Right lobe of liver (tissue), 6 donors: ENCODE data around the gene CACNA2D2. TPM values are rescaled to one million over a fixed set of nuclear protein-coding genes. Genes with fewer than 3 reads are reported as not detected.

Experiments
- ATAC-seq, 4 donors: fragments of 200-7000 bp; cut with Tn5 transposase; one replicate each; pipeline ENCODE4 v1.9.1; 2020; ENCODE audit warnings: mild to moderate bottlenecking in 4 of 4, moderate library complexity in 4 of 4
- DNase-seq, 3 donors: peaks; one replicate each; pipeline ENCODE4 v3.0.0-alpha.2; 2020
- H3K27ac ChIP-seq, 3 donors: fragments of 200-600 bp; one replicate each; pipeline ENCODE4 v1.8.0; 2022
- H3K27me3 ChIP-seq, 2 donors: fragments of 200-600 bp; one replicate each; pipeline ENCODE4 v1.8.0; 2022
- H3K36me3 ChIP-seq, 4 donors: fragments of 200-600 bp; sonication (generic) in 1 of 4; one replicate each; pipeline versions ENCODE4 v1.5.1 to v1.8.0; 2017 to 2022; ENCODE audit warnings: control low read depth in 1 of 4
- H3K4me1 ChIP-seq, 4 donors: fragments of 200-600 bp; sonication (generic) in 1 of 4; one replicate each; pipeline versions ENCODE4 v1.5.1 to v1.8.0; 2017 to 2022; ENCODE audit warnings: control low read depth in 1 of 4
- H3K4me3 ChIP-seq, 3 donors: fragments of 200-600 bp; one replicate each; pipeline ENCODE4 v1.8.0; 2022
- H3K9me3 ChIP-seq, 4 donors: fragments of 200-600 bp; sonication (generic) in 1 of 4; one replicate each; pipeline versions ENCODE4 v1.5.1 to v1.8.0; 2017 to 2022; ENCODE audit warnings: control low read depth in 1 of 4
- POLR2A ChIP-seq: fragments of 450-650 bp; IDR thresholded peaks from one replicate; pipeline ENCODE4 v1.6.1; 2017; ENCODE audit warnings: antibody characterized with exemption, mild to moderate bottlenecking
- WGBS: methylation state at CpG from one replicate; pipeline ENCODE4 v1.1.6; 2018; ENCODE audit warnings: low coverage, low lambda C conversion rate; ENCODE audit not compliant: insufficient coverage; ENCODE audit errors: missing lambda C conversion rate; 5-methylcytosine and 5-hydroxymethylcytosine counted together
- intact Hi-C, 2 donors: fragments of 100-400 bp; cut with DNase I; formaldehyde crosslinking; loops; one replicate each; pipeline versions ENCODE4 v1.11.2 to v1.14.1; 2022
- total RNA-seq, 6 experiments: library from RNA; depleted of rRNA in 2 of 6; stranded (reverse); fragments of >200 nt in 2 of 6; fragmentation: NEBNext Ultra II Directional in 3 of 6; extraction: Animal tissue kit (Norgen Biotek cat#: 25700) in 3 of 6; gene quantifications; one replicate each; pipeline versions ENCODE4 v1.1.0 to v1.2.4, GENCODE V29; 2016 to 2023
- TF ChIP-seq, protein P1 (sequence below), 4 donors: fragments of 200-600 bp in 3 of 4; fragments of 450-650 bp in 1 of 4; IDR thresholded peaks; one replicate each; pipeline versions ENCODE4 v1.5.1 to v1.8.0; 2016 to 2022; ENCODE audit warnings: antibody characterized with exemption in 4 of 4, mild to moderate bottlenecking in 2 of 4
- donor health status: DM: no; HTN: yes; CAD: no.
- donor health status: DM: no; HTN: no; CAD: no.
- donor health status: DM: no; HTN: no; CAD: no.
- donor health status: DM: no; HTN: yes; CAD: no.
- donor health status: DM: no; HTN: yes; CAD: no.

CACNA2D2 gene
- total RNA-seq, 6 experiments from 2014 or later = 0.06 to 0.39 (median 0.26) TPM; not detected in 1

DNA sequence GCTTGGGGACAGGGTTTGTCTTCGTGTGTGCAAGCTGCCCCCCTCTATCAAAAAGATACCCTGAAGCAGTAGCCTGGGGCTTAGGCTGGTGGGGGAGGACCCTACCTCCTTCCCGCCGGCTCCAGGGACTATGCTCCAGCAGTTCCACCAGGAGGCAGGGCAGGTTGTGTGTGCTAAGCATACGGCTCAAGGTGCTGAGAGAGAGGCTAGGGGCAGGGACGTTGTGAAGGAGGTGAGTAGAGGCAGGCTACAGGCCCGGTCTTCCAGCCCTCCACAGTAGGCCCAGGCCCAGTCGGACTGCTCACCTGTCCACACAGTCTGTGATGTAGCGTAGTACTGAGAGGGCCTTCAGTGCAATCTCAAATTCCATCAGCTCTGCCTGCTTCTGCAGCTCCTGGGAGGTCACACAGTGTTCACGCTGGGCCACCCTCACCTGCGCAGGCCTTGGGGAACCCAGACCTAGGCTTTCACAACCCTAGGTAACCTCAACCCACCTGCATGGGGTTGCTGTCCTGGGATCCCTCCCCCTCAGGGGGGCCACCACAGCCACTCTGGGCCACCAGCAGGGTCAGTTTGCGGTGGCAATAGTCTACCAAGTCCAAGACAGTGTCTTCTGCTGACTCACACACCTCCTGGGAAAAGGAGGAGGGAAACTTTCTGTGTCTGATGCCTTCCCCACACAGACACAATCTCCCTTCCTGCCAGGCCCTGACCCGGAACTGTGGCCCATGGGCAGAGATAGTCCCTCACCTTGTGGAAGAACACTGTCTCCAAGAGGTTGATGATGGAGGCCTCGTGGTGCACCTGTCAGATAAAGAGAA lies 160.4 kb downstream of the CACNA2D2 start:
- Histone ChIP-seq H3K9me3 (no peaks in the 10 kb centered on the region), H3K4me1 (peaks cover 0 to 19% (median 0%) of the 10 kb centered on the region in 4 donors), H3K27me3 (no peaks in the 10 kb centered on the region), H3K27ac (no peak overlapping the region), H3K36me3 (no peaks in the 10 kb centered on the region), H3K4me3 (no peak overlapping the region)
- TF ChIP-seq, protein P1, sequence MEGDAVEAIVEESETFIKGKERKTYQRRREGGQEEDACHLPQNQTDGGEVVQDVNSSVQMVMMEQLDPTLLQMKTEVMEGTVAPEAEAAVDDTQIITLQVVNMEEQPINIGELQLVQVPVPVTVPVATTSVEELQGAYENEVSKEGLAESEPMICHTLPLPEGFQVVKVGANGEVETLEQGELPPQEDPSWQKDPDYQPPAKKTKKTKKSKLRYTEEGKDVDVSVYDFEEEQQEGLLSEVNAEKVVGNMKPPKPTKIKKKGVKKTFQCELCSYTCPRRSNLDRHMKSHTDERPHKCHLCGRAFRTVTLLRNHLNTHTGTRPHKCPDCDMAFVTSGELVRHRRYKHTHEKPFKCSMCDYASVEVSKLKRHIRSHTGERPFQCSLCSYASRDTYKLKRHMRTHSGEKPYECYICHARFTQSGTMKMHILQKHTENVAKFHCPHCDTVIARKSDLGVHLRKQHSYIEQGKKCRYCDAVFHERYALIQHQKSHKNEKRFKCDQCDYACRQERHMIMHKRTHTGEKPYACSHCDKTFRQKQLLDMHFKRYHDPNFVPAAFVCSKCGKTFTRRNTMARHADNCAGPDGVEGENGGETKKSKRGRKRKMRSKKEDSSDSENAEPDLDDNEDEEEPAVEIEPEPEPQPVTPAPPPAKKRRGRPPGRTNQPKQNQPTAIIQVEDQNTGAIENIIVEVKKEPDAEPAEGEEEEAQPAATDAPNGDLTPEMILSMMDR (IDR thresholded peaks at IDR 0.05) = no peak
- no peak for TF ChIP-seq POLR2A
- WGBS = 67% methylated on average over 5 of the region's 13 CpGs
- no peak for ATAC-seq
- DNase-seq = no peak
- intact Hi-C loops = loop anchor here (10.0 kb wide), 2 partner anchors 202 to 212 kb away; no protein-coding TSS in a partner anchor

DNA sequence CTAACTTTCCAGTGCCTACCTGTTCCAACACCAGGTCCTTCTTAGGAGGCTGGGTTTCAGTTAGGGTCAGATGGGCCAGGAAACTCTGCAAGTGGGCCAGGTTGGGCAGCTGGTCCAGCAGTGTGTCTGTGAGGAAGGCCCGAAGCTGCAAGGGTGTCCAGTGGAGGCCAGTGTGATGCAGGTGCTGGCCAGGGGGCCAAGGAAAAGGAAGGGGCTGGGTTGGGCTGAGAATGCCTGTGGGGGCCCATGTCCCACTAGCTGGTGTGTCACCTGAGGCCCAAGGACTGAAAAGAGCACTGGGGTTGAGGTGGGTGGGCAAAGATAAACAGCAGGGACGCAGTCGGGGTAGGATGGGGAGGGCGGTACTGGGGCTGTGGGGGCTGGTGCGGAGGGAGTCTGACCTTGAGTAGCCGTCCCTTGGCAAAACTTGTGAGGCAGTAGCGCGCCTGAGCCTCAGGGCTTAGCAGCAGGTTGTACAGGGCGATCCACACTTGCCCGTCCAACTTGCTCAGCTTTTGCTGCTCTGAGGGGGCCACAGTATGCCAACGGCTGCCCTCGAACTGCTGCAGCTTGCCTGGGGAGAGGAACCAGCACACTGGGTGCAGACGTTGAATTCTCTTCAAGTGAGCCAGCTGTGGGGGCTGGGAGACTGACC lies 161.3 kb downstream of the CACNA2D2 start:
- intact Hi-C loops = loop anchor here (10.0 kb wide), 2 partner anchors 203 to 213 kb away; no protein-coding TSS in a partner anchor
- DNase-seq (no peak), ATAC-seq (no peak)
- Histone ChIP-seq H3K27ac (no peak overlapping the region), H3K4me3 (no peak overlapping the region), H3K27me3 (no peaks in the 10 kb centered on the region), H3K4me1 (peaks cover 0 to 14% (median 0%) of the 10 kb centered on the region in 4 donors), H3K9me3 (no peaks in the 10 kb centered on the region), H3K36me3 (no peaks in the 10 kb centered on the region)
- 60% methylated on average over 1 of the region's 13 CpGs for WGBS
- TF ChIP-seq POLR2A = no peak
- TF ChIP-seq, protein P1 (IDR thresholded peaks at IDR 0.05) = no peak

DNA sequence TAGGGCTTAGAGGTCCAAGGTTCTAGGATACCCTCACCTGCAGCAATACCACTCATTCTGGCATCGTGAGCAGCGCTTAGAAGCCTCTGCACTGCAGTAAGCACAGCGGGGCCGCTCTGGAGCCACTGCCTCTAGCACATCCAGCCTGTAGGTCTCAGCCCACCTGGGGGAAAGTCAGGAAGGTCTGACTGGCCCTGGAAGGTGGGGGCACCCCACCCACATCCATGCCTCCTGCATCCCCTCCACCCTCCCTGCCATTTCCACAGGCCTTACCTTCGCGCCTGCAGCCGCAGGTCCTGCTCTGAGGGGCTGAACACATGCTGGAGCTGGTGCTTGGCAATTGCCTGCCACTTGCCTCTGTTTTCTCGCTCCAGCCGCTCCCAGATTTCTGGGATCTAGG lies 161.9 kb downstream of the CACNA2D2 start:
- Histone ChIP-seq H3K36me3 (no peaks in the 10 kb centered on the region), H3K4me3 (peak overlapping the region; percentile 39 to 55 (median 46)), H3K27ac (no peak overlapping the region), H3K27me3 (no peaks in the 10 kb centered on the region), H3K4me1 (peaks cover 0 to 14% (median 0%) of the 10 kb centered on the region in 4 donors), H3K9me3 (no peaks in the 10 kb centered on the region)
- TF ChIP-seq, protein P1 (IDR thresholded peaks at IDR 0.05) = no peak
- no peak for TF ChIP-seq POLR2A
- intact Hi-C loops = loop anchor here (10.0 kb wide), 2 partner anchors 203 to 213 kb away; no protein-coding TSS in a partner anchor
- DNase-seq (no peak), ATAC-seq (no peak)
- 100% methylated on average over 2 of the region's 9 CpGs for WGBS

DNA sequence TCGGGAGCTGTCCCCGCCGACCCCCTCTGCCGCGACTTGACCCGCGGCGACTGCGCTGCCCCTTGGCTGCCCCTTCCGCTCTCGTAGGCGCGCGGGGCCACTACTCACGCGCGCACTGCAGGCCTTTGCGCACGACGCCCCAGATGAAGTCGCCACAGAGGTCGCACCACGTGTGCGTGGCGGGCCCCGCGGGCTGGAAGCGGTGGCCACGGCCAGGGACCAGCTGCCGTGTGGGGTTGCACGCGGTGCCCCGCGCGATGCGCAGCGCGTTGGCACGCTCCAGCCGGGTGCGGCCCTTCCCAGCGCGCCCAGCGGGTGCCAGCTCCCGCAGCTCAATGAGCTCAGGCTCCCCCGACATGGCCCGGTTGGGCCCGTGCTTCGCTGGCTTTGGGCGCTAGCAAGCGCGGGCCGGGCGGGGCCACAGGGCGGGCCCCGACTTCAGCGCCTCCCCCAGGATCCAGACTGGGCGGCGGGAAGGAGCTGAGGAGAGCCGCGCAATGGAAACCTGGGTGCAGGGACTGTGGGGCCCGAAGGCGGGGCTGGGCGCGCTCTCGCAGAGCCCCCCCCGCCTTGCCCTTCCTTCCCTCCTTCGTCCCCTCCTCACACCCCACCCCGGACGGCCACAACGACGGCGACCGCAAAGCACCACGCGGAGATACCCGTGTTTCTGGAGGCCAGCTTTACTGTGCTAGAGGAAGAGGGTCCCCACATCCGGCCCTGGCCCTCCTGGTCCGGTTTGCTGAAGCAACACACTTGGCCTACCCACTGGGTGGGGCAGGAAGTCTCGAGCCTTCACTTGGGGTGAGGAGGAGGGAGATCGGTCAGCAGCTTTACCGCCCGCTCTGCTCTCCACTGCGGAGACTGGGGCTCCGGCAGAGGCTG lies 162.7 kb downstream of the CACNA2D2 start, which contains the start of gene RASSF1:
Gene RASSF1, minus strand, starts transcription at position 389 of the 882 bp plus-strand sequence. Its CDS starts 31 bp downstream, at position 358.
- Histone ChIP-seq H3K4me1 (peaks cover 0 to 21% (median 4%) of the 10 kb centered on the region in 4 donors), H3K36me3 (no peaks in the 10 kb centered on the region), H3K4me3 (peak within 1 kb of the TSS; percentile 39 to 55 (median 46)), H3K27me3 (no peaks in the 10 kb centered on the region), H3K9me3 (no peaks in the 10 kb centered on the region), H3K27ac (peak within 1 kb of the TSS; percentile 33 to 95 (median 86))
- intact Hi-C loops = loop anchor here (10.0 kb wide), 2 partner anchors 204 to 214 kb away; no protein-coding TSS in a partner anchor
- ATAC-seq (peak; percentile 1 to 18 (median 4)), DNase-seq (peak; percentile 68 to 82 (median 74))
- WGBS = 30% methylated on average over 32 of the region's 85 CpGs
- TF ChIP-seq POLR2A = peak; percentile 60
- TF ChIP-seq, protein P1 (IDR thresholded peaks at IDR 0.05) = no peak
